GM19193 (cell line): Measurements from ENCODE around the gene TTC39A.

Source experiments
- POLR2A ChIP-seq: IDR thresholded peaks from 4 replicates; pipeline ENCODE4 v1.6.1; 2011; ENCODE audit not compliant: insufficient read depth, insufficient read length; ENCODE audit errors: extremely low read depth

TTC39A gene

DNA sequence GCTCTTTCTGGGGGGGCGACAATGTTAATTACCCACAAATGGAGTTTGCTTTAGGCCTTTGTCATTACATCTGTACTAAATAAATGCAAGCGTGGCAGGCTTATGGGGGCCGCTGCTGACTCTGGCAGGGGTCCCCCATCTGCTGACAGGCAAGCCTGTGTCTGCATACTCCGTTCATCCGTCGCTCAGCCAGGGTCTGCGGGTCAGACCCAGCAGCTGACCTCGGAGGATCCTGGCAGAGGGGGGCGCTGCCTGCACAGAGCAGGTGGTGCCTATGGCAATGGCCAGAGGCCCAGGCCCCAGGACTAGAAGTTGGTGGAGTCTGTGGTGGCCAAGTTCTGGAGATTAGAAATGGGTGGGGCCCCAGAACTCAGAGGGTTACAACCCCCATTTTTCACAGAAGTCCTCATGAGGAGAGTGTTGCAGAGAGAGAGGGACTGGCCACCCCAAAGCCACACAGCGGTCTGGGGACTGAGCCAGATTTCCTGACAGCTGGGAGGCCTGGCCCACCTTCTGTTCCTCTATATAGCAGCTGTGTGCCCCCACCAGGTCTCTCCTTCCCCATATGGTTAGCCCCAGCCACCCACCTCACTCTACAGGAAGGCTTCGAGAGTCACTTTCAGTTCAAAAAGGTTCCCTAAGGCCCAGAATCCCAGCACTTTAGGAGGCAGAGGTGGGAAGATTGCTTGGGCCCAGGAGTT is 31.0 kb downstream of the TTC39A start:
- TF ChIP-seq POLR2A: no peak

GRCh38 chr1:51298322-51298705 is 32.0 kb downstream of the TTC39A start:
- no peak for TF ChIP-seq POLR2A

- no peak for TF ChIP-seq POLR2A
Measured at GRCh38 chr1:51297401-51298321, 32.7 kb downstream of the TTC39A start.

DNA sequence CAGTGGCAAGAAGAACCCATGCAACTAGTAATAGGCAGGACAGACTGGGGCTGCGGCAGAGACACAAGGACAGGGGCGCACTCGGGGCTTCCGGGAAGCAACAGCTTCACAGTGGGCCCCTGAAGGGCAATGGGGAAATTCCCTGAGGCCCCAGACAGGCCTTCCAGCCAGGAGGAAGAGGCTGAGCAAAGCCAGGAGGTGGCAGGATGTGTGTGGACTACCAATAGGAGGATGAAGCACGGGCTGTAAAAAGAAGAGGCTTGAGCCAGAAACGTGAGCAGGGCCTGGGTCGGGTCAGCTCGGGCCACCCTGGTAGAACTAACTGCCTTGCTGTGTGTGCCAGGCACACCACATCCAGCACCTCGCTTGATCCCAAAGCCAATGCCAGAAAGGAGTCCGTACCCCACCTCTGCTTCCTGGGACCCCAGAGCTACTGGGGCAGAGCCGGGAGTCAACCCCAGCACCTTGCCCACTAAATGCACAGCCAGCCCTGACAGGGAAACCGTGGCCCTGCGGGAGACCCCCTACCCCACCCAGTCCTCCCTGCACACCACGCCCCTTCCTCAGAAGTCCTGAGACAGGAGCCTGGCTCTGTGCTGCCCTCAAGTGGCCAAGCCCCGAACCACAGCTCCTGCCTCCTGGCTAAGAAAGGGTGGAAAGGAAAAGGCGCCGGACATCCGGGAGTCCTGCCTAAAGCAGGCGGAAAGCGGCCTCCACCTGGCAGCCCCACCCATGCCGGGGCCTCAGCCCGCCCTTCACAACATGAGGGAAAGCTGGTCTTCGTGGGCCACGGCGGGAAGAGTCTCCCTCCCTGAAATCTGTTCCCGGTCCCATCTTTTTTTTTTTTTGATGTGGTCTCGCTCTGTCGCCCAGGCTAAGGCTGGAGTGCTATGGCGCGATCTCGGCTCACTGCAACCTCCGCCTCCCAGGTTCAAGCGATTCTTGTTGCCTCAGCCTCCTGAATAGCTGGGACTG is 33.7 kb downstream of the TTC39A start:
- TF ChIP-seq POLR2A: peak; percentile 32

GRCh38 chr1:51295926-51296325 is 34.4 kb downstream of the TTC39A start:
- no peak for TF ChIP-seq POLR2A

DNA sequence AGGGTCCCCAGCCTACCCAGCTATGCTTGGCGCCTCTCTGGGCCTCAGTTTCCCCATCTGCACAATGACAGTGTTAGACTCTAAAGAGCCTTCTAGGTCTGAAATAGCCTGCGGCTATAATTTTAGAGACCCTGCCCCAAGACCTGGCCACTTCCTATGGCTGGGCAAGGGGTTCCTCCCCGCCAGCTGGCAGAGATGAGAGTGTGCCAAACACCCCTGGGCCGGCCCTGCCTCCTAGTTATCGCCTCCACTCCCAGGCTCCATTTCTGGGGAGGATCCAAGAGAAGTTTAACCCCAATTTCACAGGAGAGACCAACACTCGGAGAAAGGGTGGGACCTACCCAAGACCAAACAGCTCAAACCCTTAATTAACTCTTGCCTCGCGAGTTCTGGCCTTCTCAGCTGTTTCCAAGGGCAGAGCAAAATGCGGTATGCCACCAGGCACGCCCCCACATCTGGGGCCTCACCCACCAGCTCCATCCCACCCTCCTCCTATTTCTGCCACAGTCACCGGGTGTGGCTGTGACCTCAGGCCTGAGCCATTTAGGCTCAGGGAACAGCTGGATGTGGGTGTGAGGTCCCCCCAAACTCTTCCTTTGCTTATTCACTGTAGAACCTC is 35.7 kb downstream of the TTC39A start:
- no peak for TF ChIP-seq POLR2A

DNA sequence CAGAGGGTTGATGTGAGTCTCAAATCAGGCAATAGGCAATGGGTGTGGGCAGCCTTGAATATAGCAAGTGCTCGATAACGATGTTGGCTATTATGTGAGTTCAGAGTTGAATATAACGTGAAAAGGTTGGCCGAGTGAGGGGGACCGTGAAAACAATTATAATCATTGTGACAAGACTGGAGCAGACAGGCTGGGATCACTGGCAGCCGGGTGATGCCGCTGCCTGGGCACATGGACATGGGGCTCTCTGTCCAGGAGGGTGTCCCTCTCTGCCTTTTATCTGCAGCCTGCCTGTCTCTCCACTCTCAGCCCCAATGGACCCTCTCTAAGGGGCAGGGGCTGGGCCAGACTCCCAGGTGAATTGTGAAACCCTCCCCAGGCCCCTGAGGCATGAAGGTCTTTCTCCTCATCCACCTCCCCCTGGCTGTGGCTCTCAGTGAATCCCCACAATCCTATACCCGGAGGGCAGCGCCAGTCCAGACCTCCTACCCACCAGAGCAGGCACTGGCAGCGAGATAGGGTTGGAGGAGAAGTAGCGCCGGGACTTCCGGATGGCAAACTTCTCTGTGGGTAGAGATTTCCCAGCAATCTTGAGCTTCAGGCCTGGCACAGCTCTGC is 36.4 kb downstream of the TTC39A start:
- TF ChIP-seq POLR2A: no peak

DNA sequence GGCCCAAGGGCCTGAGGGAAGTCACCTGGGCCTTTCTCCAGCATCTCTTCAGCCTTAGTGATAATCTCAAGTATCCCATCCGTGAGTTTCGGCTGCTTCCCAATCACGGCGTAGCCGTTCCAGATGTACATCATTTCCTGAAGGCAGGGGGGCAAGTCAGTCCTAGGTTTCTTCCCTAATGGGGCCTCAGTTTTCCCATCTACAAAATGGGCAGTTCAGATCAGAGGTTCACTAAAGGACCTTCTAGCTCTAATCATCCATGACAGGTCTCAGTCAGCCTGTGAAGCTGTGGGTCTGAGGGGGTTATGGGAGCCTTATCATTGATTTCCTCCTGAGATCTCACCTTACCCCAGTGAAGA is 39.9 kb downstream of the TTC39A start:
- no peak for TF ChIP-seq POLR2A

GRCh38 chr1:51289676-51290488 is 40.5 kb downstream of the TTC39A start:
- no peak for TF ChIP-seq POLR2A

DNA sequence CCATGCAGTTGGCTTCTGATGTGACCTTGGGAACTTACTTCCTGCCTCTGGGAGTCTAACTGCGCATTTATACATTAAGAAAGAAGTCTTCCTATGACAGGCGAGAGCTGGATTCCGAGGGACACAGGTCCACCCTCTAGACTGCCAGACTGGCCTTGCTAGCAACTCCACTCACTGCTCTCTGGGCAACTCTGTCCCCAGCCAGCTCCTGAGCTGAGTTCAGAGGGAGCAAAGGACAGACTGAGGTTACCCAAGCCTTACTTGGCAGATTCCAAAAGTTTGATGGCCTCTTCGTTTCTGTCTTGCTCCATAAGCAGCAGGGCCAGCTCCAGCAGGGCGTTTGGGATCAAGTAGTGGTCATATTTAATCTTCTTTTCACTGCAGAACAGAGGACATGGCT is 41.8 kb downstream of the TTC39A start:
- no peak for TF ChIP-seq POLR2A

- TF ChIP-seq POLR2A: no peak
Measured at GRCh38 chr1:51287966-51288365, 42.4 kb downstream of the TTC39A start.

GRCh38 chr1:51285055-51285454 is 45.3 kb downstream of the TTC39A start:
- TF ChIP-seq POLR2A: no peak

GRCh38 chr1:51284487-51284954 is 45.8 kb downstream of the TTC39A start:
- no peak for TF ChIP-seq POLR2A
